NCI-H774 (cell line): ENCODE data around the gene DNAJC9.
"Not testable (repeated sequence)": the region's sequence is repeated elsewhere in the genome, so short reads cannot be mapped to it uniquely, and the experiment has no call there.

Experiments used
- DNase-seq: peaks from one replicate; lab custom pipeline; 2025; lab: John Stamatoyannopoulos, UW

Gene DNAJC9

DNA sequence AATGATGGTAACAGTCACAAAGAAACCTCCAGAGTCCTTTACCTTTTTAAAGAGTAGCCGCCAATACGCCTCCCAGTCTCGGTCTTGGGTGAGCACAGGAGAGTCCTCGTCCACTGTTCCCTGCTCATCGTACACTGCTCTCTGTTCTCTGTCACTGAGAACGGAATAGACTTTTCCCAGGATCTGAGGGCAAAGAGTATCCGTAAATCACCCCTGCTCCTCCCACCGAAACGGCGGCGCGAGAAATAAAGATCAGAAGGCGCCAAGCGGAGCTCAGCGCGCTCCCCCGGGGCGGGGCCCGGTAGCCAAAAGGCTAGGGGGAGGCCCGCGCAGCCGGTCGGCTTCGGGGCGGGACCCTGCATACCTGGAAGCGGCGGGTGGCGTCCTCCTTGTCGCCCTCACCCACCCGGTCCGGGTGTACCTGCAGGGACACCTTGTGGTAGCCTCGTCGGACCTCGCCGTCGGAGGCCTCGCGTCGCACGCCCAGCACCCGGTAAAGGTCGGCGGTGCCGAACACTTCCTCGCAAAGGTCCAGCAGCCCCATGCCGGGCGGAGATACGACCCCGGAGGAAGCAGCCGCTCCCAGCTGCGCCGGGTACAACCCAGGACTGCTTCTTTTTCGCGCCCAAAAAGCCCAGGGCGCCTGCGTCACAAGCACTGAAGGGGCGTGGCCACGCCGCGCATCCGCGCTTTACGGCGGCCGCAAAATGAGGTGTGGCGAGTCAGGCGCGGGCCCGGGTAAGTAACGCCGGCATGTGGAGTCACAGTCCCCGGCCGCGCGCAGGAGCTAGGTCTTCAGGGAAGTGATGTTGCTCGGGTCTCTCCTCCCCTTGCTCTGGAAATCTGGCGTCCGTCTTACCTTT is at the start of gene DNAJC9:
TSS of gene DNAJC9 (minus strand) at position 610 of the 863 bp plus-strand sequence. CDS start at position 544, 66 bp downstream.
- peak; percentile 90 for DNase-seq

- no peak for DNase-seq
These were observed 46.4 kb upstream of the DNAJC9 start for GRCh38 chr10:73293461-73293860.

DNA sequence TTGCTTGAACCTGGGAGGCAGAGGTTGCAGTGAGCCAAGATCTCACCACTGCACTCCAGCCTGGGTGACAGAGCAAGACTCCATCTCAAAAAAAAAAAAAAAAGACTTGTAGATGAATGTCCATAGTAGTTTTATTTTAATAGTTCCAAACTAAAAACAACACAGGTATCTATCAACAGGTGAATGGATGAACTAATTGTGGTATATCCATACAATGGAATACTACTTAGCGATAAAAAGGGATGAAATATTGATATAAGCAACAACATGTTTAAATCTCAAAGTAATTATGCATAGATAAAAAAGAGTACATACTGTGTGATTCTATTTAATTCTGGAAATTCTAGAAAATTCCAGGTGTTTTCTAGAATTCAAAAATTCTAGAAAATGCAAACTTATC is 42.9 kb upstream of the DNAJC9 start:
- no peak for DNase-seq

DNA sequence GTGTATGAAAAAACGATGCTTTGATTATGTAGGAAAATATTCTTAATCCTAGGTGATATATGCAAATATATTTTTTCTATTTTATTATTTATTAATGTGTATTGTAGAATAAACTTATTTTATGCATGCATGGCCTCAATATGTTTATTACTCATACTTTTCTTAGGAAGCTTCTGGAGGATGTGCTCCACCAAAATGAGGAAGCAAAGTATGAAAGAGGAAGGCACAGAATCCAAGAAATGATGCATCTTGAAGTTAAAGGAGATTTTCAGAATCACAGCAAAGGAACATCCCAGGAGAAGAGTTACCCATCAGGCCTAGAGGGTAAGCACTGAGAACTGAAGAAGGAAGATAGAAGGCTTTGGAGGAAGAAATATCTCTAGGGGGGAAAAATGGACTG is 40.4 kb upstream of the DNAJC9 start:
- DNase-seq = no peak

DNA sequence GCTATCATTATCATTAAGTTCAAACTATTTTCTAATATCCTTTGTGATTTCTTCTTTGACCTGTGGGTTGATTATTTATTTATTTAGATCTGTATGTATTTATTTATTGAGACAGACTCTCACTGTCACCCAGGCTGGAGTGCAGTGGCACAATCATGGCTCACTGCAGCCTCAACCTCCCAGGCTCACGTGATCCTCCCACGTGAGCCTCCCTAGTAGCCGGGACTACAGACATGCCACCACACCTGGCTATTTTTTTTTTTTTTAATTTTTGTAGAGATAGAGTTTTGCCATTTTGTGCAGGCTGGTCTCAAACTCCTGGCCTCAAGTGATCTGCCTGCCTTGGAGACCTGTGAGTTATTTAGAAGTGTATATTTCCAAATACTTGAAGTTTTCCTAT is 34.0 kb upstream of the DNAJC9 start:
- no peak for DNase-seq

DNA sequence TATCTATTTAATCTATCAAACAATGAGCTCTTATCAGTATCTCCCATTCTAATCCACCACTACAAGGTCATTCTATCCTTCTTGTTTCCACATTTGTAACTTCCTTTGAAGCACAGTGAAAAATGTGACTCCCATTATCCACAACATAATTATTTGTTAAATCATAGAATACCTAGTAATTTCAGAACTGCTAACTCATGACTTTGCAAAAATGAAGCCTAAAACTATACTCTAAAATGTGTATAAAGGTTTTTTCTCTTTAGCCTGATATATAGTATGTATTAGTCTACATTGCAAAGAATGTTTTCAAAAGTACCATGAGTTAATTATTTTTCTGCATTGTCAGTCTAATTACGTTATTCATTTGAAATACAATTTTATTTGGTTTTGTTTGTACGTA is 17.4 kb upstream of the DNAJC9 start:
- no peak for DNase-seq

GRCh38 chr10:73263693-73264347 is 16.8 kb upstream of the DNAJC9 start:
- no peak for DNase-seq

DNA sequence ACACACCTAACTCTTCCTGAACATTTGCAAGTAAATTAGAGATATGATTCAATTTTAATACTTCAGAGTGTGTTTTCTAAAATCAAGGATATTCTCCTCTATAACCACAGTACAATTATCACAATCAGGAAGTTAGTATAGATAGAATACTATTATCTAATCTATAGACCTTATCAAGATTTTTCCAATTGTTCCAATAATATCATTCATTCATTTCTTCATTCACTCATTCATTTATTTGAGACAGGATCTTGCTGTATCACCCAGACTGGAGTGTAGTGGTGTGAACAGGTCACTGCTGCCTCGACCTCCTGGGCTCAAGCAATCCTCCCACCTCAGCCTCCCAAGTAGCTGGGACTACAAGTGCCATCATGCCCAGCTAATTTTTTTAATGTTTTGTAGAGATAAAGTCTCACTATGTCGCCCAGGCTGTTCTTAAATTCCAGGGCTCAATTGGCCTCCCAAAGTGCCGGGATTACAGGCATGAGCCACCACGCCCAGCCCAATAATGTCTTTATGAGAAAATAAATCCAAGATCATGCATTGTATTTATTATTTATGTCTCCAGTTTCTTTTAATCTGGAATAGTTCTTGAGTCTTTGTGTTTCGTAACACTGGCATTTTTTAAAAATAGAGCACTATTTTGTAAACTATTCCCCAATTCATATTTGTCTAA is 16.0 kb upstream of the DNAJC9 start:
- no peak for DNase-seq

- no peak for DNase-seq
These were observed 15.2 kb upstream of the DNAJC9 start for GRCh38 chr10:73262105-73262730.

GRCh38 chr10:73261362-73261995 is 14.4 kb upstream of the DNAJC9 start:
- DNase-seq = no peak

- DNase-seq = not testable (repeated sequence)
These were observed 11.6 kb upstream of the DNAJC9 start for GRCh38 chr10:73258612-73259011.

GRCh38 chr10:73253225-73253555 is 6.1 kb upstream of the DNAJC9 start:
- DNase-seq = no peak

DNA sequence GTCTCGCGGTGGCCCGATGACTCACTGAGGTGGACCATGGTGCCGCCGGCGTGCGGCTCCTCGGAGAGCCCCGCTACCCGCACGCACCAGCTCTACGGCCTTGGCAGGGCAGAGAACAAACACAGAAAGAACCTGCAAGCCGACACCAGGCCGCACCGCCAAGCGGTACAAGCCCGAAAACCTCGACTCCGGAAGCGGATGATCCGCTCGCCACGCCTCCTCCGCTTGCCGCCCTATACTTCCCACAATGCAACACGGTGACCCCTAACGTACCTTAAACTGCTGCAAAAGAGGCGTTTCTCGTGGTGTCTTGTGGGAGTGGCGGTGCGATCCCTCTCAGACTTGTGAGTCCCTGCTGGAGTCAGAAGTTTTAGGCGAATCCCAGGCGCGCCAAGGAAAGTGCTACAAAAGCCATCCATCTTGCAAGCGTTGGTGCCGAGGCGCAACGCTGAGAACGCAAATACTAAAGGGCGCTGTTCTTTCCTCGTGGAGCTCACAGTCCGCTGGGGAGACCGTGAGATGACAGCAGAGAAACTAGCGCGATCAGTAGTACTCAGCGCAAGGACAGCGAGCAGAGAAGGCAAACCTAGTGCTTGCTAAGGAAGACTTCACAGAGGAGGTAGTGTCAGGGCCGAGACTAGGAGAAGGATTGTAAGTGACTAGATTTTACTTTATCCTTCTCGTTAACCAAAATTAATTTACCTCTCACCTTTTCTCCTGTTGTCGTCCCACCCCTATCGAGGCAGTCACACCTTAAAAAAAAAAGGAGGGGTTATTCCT is 5.6 kb upstream of the DNAJC9 start, which contains the start of gene MRPS16:
TSS of gene MRPS16 (minus strand) at position 200 of the 780 bp plus-strand sequence. CDS start at position 38, 162 bp downstream.
- peak; percentile 94 for DNase-seq

GRCh38 chr10:73251683-73252444 is 4.8 kb upstream of the DNAJC9 start:
- no peak for DNase-seq

DNA sequence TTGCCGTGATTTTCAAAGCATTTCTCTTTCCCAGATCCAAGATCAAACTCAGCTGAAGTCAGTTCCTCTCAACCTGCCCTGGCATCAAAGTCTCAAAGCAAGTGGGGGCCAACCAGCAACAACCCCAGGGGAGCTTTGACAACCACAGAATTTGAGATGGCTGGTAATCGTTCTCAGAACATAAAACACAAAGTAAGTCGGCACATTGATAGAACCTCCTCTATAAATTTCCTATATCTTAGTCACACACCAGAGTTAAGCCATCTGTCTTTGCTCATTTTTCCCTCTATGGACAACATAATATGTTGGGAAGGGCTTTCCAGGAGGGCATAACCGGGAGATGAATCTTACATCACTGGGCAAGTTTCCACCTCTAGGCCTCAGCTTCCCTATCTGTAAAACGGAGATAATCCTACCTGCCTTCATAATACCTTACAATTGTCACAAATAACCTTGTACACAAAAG is 1.2 kb upstream of the DNAJC9 start:
- DNase-seq = no peak

GRCh38 chr10:73247509-73248258 is 629 bp upstream of the DNAJC9 start:
- DNase-seq = no peak

DNA sequence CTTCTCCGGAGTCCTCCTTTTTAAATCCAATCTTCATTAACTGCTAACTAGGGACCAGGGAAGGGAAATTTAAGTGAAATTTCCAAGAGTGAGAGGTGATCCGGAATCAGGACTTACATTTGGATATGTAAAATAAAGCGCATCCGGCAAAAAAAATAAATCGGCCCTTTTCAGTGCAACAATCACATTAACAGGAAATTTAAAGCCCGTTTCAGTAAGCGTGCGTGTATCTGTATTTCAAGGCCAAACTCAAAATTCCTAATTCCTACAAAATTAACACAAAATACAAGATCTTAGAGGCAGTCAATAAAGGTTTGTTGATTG is 771 bp downstream of the DNAJC9 start:
- no peak for DNase-seq

- no peak for DNase-seq
These were observed 2.1 kb downstream of the DNAJC9 start for GRCh38 chr10:73244866-73245477.

DNA sequence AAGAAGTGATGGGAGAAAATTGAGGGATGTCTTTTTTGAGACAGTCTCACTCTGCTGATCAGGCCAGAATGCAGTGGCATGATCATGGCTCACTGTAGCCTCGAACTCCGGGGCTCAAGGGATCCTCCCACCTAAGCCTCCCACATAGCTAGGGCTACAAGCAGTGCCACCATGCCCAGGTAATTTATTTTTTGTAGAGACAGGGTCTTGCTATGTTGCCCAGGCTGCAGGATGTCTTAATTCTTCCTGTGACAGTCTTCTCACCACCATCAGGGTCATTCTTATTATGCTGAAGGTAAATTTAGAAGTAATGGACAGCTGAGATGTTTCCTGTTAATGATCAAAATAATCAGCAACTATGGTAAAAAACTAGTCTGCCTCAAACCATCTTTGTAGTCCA is 7.1 kb downstream of the DNAJC9 start:
- DNase-seq = no peak
